Prostate gland (tissue), 2 donors: ENCODE data around the gene TCF7L1.

Experiments used
- POLR2A ChIP-seq: fragments of 450-650 bp; IDR thresholded peaks from one replicate; pipeline ENCODE4 v1.6.1; 2016; ENCODE audit warnings: antibody characterized with exemption, mild to moderate bottlenecking
- POLR2AphosphoS5 ChIP-seq: sonication (generic); formaldehyde crosslinking; IDR thresholded peaks from one replicate; pipeline ENCODE4 v1.6.1; 2017; ENCODE audit warnings: antibody characterized with exemption
- TF ChIP-seq, protein P1 (sequence below), 4 experiments: fragments of 200-600 bp in 2 of 4; fragments of 450-650 bp in 2 of 4; sonication (generic) in 2 of 4; IDR thresholded peaks; 1 replicate in 3 of 4; 2 replicates in 1 of 4; pipeline ENCODE4 v1.5.1; 2016 to 2019; ENCODE audit warnings: antibody characterized with exemption in 4 of 4, mild to moderate bottlenecking in 2 of 4, moderate library complexity in 2 of 4

DNA sequence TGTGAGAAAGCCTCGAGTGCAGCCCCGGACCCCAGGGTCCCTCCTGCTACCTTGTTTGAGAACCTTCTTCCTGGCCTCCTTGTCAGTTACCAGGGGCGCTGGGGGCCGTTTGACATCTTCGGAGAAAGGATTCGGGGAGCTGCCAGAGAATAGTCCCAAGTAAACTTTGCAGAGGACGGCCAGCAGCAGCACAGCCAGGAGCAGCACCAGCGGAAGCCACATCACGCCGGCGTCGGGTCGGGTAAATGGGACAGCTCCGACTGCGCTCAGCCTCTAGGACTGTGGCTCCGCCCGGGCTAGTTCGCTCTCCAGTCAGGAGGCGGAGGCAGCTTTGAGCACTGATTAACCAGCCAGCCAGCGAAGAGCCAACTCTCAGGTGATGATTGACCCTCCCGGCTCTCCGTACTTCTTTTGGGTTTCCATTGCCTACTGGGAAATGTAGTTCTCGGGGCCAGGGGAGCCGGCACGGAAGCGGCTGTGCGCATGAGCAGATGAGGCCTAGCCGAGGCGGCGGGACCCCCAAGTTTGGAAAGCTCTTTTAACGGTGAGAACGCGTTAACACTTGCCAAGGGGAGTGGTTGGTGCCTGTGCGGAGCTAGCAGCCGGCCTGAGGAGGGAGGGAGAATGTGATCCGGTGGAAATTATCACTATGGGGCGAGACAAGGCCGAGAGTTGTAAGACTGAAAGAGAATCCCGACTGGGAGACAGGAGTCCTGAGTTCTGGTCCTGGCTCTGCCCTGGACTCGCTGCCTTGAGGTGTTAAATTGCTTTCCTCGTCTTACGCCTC, 221.3 kb downstream of the TCF7L1 start, which contains the start of the genes ELMOD3 and RETSAT:
- TF ChIP-seq, protein P1, sequence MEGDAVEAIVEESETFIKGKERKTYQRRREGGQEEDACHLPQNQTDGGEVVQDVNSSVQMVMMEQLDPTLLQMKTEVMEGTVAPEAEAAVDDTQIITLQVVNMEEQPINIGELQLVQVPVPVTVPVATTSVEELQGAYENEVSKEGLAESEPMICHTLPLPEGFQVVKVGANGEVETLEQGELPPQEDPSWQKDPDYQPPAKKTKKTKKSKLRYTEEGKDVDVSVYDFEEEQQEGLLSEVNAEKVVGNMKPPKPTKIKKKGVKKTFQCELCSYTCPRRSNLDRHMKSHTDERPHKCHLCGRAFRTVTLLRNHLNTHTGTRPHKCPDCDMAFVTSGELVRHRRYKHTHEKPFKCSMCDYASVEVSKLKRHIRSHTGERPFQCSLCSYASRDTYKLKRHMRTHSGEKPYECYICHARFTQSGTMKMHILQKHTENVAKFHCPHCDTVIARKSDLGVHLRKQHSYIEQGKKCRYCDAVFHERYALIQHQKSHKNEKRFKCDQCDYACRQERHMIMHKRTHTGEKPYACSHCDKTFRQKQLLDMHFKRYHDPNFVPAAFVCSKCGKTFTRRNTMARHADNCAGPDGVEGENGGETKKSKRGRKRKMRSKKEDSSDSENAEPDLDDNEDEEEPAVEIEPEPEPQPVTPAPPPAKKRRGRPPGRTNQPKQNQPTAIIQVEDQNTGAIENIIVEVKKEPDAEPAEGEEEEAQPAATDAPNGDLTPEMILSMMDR (IDR thresholded peaks at IDR 0.05): peak in 2 of 4 experiments; percentile 42 to 49
- peak; percentile 99 for TF ChIP-seq POLR2AphosphoS5
- TF ChIP-seq POLR2A: peak; percentile 95
